Calu3 (cell line): ENCODE results near the gene ARHGEF19. TPM values are rescaled to one million over a fixed set of nuclear protein-coding genes. Genes with fewer than 3 reads are reported as not detected.
A peak's percentile ranks its signal among the peaks of the same experiment; 100 is the strongest.

ENCODE experiments used
- BruUV-seq: library from RNA; stranded (reverse); fragments of 400-500 nt; replicated peaks from 2 replicates; lab custom pipeline; 2021; lab: Mats Ljungman, UMichigan
- CTCF ChIA-PET: fragments of 300-600 bp; sonication (Branson Sonifier 250); formaldehyde crosslinking; loops from one replicate; lab custom pipeline; 2022; ENCODE audit warnings: antibody characterized with exemption; lab: Charles Lee
- DNase-seq: peaks from one replicate; pipeline ENCODE4 v3.0.0; 2022
- H3K27ac Mint-ChIP-seq: one replicate; pipeline ENCODE4 v1.8.0; 2022; ENCODE audit warnings: mixed read lengths; ENCODE audit not compliant: unreplicated experiment
- H3K27me3 Mint-ChIP-seq: one replicate; pipeline ENCODE4 v1.8.0; 2022; ENCODE audit warnings: mixed read lengths; ENCODE audit not compliant: unreplicated experiment
- H3K36me3 Mint-ChIP-seq: one replicate; pipeline ENCODE4 v1.8.0; 2022; ENCODE audit warnings: mild to moderate bottlenecking, moderate library complexity, mixed read lengths; ENCODE audit not compliant: insufficient read depth, unreplicated experiment
- H3K4me1 Mint-ChIP-seq: one replicate; pipeline ENCODE4 v1.8.0; 2022; ENCODE audit warnings: mild to moderate bottlenecking, low read depth, mixed read lengths; ENCODE audit not compliant: unreplicated experiment
- H3K4me3 Mint-ChIP-seq: one replicate; pipeline ENCODE4 v1.8.0; 2022; ENCODE audit warnings: mild to moderate bottlenecking, low read depth, moderate library complexity, mixed read lengths; ENCODE audit not compliant: unreplicated experiment
- H3K9me3 Mint-ChIP-seq: one replicate; pipeline ENCODE4 v1.8.0; 2022; ENCODE audit warnings: low read depth, mixed read lengths; ENCODE audit not compliant: unreplicated experiment
- intact Hi-C: fragments of 100-400 bp; cut with micrococcal nuclease; formaldehyde crosslinking; loops from one replicate; pipeline ENCODE4 v1.10.0; 2022; ENCODE audit not compliant: unreplicated experiment
- total RNA-seq: library from RNA; stranded (reverse); gene quantifications from 2 replicates; pipeline ENCODE4 v1.2.3, GENCODE V29; 2022
- TF ChIP-seq, protein P1 (sequence below): fragments of 200-600 bp; IDR thresholded peaks from one replicate; pipeline ENCODE4 v1.8.0; 2022; ENCODE audit warnings: antibody characterized with exemption; ENCODE audit not compliant: unreplicated experiment

Gene ARHGEF19
- total RNA-seq, 1 experiment from 2014 or later = 17.2 TPM

DNA sequence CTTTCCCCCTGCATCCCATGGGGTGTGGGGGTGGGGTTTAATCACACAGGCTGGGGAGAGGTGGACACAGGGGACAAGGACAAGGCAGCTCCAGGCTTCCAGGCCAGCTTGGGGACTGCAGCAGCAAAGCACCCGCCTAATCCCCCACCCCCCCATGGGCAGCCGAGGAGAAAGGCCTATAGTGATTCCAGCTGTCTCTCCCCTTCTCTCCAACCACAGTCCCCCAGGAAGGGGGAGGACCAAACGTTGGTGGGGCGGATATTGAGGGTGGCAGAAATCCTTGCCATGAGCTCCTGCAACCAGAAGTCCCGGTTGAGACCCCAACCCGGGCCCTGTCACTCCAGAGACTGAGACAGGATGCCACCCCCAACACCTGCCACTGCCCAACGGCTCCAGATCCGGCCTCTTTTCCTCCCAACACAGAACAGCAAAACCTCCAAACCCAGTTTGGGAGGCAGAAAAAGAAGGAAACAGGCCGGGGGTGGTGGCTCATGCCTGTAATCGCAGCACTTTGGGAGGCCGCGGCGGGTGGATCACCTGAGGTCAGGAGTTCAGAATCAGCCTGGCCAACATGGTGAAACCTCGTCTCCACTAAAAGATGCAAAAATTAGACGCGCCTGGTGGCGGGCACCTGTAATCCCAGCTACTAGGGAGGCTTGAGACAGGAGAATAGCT lies 58.3 kb downstream of the ARHGEF19 start:
- Mint-ChIP-seq H3K36me3 (peaks cover 85% of the 10 kb centered on the region), H3K4me3 (peak overlapping the region; percentile 84), H3K4me1 (peaks cover 36% of the 10 kb centered on the region), H3K27me3 (no peaks in the 10 kb centered on the region), H3K9me3 (no peaks in the 10 kb centered on the region), H3K27ac (peak overlapping the region; percentile 96)
- intact Hi-C loops = loop anchor here (2.0 kb wide), 1 partner anchor 19 kb away; no protein-coding TSS in a partner anchor
- TF ChIP-seq, protein P1, sequence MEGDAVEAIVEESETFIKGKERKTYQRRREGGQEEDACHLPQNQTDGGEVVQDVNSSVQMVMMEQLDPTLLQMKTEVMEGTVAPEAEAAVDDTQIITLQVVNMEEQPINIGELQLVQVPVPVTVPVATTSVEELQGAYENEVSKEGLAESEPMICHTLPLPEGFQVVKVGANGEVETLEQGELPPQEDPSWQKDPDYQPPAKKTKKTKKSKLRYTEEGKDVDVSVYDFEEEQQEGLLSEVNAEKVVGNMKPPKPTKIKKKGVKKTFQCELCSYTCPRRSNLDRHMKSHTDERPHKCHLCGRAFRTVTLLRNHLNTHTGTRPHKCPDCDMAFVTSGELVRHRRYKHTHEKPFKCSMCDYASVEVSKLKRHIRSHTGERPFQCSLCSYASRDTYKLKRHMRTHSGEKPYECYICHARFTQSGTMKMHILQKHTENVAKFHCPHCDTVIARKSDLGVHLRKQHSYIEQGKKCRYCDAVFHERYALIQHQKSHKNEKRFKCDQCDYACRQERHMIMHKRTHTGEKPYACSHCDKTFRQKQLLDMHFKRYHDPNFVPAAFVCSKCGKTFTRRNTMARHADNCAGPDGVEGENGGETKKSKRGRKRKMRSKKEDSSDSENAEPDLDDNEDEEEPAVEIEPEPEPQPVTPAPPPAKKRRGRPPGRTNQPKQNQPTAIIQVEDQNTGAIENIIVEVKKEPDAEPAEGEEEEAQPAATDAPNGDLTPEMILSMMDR = no peak
- DNase-seq = no peak
- BruUV-seq = TSS peak; percentile 37
- CTCF ChIA-PET = interaction anchor here (0.6 to 1.4 kb wide), 10 partner anchors 9 to 472 kb away, joined by 3 to 11 read pairs (median 4); no protein-coding TSS in a partner anchor

DNA sequence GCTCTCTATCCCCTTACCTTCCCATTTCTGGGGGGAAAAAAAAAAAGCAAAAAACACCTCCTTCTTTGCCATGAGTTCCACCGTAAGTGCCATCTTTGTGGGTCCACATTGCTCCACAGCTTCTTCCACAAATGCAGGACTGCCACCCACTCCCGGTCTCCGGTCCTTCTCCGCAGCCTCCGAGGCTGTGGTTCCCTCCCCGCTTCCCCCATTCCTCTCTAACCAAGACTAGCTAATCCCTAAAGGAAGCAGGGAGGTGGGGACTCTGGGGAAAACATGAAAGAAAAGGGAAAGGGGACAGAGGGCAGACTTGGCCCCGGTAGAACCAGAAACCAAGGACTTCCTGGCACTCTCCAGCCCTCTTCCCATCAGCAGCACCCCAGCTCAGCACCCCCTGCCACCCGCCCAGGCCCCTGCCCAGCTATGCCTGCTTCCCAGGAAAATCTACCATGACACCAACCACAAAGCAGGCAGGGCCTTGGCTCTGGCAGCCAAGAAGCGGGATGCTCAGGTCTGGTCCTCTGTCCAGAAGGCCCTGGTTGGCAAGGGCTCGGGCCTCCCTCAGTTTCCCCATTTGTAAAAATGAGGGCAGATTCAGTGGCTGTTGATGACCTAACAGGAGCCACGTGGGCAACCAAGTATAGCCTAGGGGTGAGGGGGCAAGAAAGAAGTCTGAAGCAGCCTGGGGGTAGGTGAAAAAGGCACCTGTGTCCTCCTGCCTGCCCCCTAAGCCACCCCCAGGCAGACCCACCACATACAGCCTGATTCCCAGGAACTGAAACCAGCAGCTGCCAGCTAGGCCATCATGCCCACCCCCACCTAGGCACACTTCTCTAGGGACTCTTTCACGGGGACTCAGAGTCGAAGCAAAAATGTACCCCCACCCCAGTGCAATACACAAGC lies 59.1 kb downstream of the ARHGEF19 start:
- Mint-ChIP-seq H3K9me3 (no peaks in the 10 kb centered on the region), H3K4me1 (peaks cover 36% of the 10 kb centered on the region), H3K36me3 (peaks cover 92% of the 10 kb centered on the region), H3K27ac (peak overlapping the region; percentile 96), H3K4me3 (peak overlapping the region; percentile 84), H3K27me3 (no peaks in the 10 kb centered on the region)
- TF ChIP-seq, protein P1 = no peak
- no TSS peak for BruUV-seq
- intact Hi-C loops = no loop called here
- CTCF ChIA-PET = interaction anchor here (1.2 kb wide), 1 partner anchor 10 kb away, joined by 6 read pairs; no protein-coding TSS in a partner anchor
- DNase-seq = no peak

DNA sequence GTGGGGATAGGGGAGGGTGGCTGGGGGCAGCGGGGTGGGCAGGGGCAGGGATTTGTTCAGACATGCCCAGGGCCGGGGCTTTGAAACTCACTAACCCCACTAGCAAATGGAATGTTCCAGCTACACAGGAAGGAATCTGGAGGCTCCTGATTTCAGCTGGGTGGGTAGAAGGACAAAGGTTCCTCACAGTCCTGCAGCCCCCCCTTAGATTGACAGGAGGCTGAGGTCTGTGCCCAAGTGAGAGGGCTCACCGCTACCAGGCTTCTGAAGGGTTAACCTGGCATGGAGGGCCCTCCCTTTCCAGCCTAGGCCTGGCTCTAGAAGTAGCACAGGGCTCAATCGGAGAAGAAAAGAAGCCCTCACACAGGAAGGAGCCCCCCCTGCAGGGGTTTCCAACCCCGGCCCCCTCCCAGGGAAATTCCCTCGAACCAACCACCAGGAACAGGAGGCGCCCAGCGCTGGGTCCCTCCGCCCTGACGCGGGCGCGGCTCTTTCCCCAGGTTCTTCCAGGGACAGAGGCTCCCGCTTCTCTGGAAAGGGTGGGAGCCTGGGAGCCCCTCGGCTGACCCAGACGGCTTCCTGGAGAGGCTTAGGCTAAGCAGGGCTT lies 59.9 kb downstream of the ARHGEF19 start:
- H3K4me1 Mint-ChIP-seq = peaks cover 29% of the 10 kb centered on the region

More for the DNA sequence above, 59.9 kb downstream of the ARHGEF19 start:
- H3K4me3 Mint-ChIP-seq = peak overlapping the region; percentile 84
- TF ChIP-seq, protein P1 = no peak
- intact Hi-C loops = no loop called here
- no peaks in the 10 kb centered on the region for H3K27me3 Mint-ChIP-seq
- H3K27ac Mint-ChIP-seq = peak overlapping the region; percentile 96
- H3K9me3 Mint-ChIP-seq = no peaks in the 10 kb centered on the region
- BruUV-seq = no TSS peak
- H3K36me3 Mint-ChIP-seq = peaks cover 99% of the 10 kb centered on the region
- CTCF ChIA-PET = interaction anchor here (1.2 kb wide), 1 partner anchor 9 kb away, joined by 6 read pairs; no protein-coding TSS in a partner anchor
- no peak for DNase-seq
